RPMI7951 (cell line): Measurements from ENCODE around the gene CORO2B. TPM values are rescaled to one million over a fixed set of nuclear protein-coding genes. Genes with fewer than 3 reads are reported as not detected.
"Not testable (repeated sequence)": the region's sequence is repeated elsewhere in the genome, so short reads cannot be mapped to it uniquely, and the experiment has no call there.

Source experiments
- DNase-seq: peaks from one replicate; pipeline ENCODE4 v3.0.0-alpha.2; 2012; ENCODE audit warnings: low read depth
- total RNA-seq: library from RNA; depleted of rRNA; stranded (reverse); fragments of >200 nt; shearing (Covaris generic); gene quantifications from 2 replicates; pipeline ENCODE4 v1.2.3, GENCODE V29; 2014

CORO2B gene
- total RNA-seq, 1 experiment from 2014 or later, result 5.6 TPM

- peak; percentile 83 for DNase-seq
These were observed 65.5 kb downstream of the CORO2B start for GRCh38 chr15:68644083-68644904.

- DNase-seq, result no peak
These were observed 66.2 kb downstream of the CORO2B start for GRCh38 chr15:68644996-68645395.

DNA sequence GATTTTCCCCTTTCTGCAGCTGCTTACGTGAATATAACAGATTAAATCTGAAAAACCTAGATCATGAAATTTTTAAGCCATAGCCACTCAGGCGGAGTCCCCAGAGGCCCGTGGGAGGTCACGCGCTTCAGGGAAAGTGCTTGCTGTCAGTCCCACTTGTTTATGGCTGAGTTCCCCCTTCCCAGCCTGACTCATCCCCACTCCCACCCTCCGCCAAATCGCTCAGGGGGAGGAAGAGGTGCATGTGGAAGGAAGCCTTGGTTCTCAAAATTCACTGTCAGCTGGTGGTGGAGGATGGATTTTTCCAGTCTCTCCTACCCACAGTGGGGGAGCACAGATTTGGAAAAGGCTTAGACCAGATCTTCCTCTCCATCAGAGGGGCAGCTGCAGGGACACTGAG, 67.4 kb downstream of the CORO2B start:
- peak; percentile 33 for DNase-seq

DNA sequence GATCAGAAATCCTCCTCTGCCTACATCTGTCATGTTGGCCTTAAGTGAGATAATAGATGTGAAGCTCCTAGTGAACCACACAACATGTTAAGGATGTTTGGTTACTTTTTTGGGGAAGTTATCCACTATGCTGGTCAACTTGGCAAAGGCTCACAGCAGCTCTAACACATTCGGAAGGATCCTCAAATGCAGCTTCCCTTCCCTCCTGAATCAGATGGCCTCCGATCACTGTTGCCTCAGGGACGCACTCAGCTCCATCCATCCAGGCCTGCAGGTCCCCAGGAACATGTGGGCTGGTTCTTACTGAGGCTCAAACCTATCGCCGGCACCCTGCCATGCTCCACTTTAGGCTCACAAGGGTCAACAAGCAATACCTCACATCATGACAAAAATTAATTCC, 67.9 kb downstream of the CORO2B start:
- no peak for DNase-seq

- not testable (repeated sequence) for DNase-seq
These were observed 68.6 kb downstream of the CORO2B start for GRCh38 chr15:68647361-68647760.

- no peak for DNase-seq
These were observed 72.3 kb downstream of the CORO2B start for GRCh38 chr15:68650901-68651709.

GRCh38 chr15:68651916-68652525, 73.2 kb downstream of the CORO2B start:
- peak; percentile 44 for DNase-seq

GRCh38 chr15:68653031-68653635, 74.3 kb downstream of the CORO2B start:
- DNase-seq, result no peak

DNA sequence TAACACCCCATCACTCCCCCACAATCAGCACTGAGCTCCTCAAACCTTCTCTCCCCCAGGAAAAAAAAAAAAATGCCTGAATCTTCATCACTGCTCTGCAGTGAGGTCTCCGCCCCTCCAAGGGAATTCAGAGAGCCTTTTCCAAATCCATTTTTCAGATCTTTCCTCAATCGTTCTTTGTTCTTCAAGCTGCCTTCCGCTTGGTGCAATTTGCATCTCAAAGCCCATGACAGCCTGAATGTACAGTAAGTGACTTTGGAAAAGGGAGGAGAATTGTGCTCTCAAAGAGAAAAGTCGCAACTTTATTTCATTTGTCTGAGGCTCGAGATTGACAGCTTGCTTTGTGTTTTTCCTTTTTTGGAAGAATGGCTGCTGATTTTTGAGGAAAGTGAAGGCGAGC, 75.0 kb downstream of the CORO2B start:
- DNase-seq, result no peak

DNA sequence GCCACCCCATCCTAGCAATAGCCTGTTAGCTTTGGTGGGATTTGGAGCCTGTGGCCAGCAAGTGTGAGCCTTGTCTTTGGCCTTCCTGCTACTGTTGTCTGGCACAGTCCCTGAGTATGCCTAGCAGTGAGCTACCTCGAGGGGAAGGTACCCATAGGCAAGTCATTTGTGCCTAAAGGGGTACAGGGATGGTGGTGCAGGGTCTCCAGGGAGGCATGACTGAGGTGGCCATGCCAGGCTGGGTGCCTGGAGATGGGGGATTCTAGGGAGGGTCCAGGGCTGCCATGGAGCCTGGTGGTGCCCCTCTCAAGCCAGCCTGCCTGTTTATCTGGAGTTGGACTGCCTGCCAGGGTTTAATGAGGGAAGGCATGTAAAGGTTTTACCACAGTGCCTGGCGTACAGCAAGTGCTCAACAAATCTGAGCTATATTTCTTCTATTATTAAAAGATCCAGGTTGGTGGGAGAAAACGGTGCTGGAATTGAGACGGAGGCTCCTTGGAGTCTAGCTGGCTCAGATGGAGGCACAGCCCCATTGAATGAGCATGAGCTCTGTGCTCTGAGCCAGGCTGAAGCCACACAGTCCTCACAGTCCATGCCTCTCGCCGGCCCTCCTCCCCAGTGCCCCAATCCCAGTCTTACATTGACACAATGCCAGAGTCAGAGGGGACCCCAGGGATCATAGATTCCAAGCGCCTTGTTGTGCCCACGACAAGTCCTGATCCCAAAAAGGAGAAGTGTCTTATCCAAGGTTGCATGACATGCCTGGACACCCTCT, 76.2 kb downstream of the CORO2B start:
- no peak for DNase-seq

GRCh38 chr15:68655686-68656437, 77.1 kb downstream of the CORO2B start:
- no peak for DNase-seq

- no peak for DNase-seq
These were observed 77.6 kb downstream of the CORO2B start for GRCh38 chr15:68656438-68656739.

- peak; percentile 41 for DNase-seq
These were observed 79.4 kb downstream of the CORO2B start for GRCh38 chr15:68658151-68658550.

DNA sequence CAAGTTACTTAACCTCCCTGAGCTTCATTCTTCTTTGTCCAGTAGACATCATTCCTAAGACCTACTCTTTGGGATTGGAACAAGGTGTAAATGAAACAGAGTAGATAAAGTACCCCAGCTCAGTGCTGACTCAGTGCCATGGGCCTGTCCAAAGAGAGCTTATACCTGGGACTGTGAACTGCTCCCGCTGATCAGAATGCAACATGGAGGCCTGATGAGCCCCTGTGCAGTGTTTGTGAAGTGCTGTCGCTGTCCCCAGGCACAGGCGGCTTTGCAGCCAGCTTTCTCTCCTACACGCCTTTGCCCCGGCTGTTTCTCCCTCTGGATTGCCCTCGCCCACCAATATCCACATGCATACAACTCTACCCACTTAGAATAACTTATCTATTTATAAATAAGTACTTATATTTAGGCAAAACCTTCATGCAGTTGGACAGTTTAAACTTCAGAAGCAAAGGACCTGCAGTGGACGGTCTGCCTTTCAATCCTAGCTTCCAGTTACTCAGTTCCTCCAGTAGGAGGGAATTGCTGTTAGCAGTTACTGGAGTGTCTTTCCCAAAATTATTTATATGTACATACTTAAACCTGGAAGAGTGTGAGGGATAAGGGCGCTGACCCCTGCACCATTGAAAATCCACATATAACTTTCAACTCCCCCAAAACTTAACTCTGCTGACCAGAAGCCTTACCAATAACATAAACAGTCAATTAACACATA, 80.0 kb downstream of the CORO2B start:
- no peak for DNase-seq

DNA sequence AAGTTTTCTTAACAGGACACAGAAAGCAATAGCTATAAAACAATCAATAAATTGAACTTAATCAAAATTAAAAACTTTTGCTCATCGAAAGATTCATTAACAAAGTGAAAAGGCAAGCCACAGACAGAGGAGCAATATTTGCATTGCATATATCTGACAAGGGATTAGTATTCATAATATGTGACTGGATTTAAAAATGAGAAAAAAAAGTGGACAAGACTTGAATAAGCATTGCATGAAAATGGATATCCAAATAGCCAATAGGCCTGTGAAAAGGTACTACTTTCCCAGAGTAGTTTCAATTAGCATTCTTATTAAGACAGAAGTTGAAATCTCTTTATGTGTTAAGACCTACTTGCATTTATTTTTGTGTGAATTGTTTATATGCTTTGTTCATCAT, 84.7 kb downstream of the CORO2B start:
- no peak for DNase-seq

DNA sequence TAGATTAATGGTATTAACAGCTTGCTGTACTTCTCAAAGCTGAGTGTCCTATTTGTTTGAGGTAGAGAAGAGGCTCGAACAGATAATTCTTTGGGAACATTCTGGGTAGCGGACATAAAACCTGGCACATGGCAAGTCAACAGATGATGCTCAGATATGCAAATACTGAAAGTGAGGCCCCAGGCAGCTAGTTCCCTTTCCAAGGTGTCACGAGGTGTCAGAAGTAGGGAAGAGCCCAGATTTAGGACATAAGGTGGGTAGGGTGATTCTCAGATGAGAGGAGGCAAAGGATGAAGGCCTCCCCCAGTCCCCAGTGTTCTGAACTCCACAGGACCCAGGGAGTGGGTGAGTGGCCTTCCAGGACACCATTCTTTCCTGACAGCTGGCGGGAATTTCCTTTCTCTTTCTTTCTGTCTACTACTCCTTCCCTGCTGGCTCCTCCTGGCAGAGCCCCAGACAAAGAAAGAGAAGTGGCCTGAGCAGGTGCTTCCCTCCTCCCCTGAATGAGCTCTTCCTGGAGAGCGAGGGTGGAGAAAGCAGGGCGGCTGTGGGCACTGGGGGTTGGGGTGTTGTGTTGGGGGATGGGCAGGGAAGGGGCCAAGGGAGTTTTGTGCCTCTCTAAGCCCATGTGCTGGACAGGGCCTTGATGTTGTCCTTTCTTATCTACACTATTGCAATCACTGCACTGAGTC, 87.5 kb downstream of the CORO2B start:
- no peak for DNase-seq

DNA sequence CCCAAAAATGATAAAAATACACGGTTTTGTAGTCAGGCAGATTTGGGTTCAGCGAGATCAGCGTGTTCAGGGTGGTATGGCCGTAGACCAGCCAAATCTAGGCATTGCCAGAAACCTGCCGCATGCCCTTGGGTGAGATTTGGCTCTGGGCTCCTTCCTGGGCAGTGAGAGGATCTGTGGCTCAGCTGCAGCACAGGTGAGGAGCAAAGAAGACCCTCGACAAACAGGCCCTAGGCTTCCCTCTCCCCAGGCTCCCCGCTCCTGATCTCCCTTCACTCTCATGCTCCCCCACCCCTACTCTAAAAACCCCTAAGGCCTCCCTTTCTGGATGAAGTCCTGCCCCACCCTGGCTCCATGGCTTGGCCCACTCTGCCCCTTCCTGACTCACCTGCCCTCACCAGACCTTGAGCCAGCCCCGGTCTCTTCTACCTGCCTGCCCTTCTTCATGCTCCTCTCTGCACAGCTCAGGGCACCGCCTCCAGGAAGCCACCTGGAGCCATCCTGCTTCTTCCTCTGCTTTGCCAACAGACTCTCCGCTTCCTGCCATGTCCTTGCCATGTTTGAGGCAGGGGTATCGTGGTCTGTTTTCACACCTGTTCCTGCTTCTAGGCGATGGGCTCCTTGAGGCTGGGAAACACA, 88.1 kb downstream of the CORO2B start:
- DNase-seq, result no peak

DNA sequence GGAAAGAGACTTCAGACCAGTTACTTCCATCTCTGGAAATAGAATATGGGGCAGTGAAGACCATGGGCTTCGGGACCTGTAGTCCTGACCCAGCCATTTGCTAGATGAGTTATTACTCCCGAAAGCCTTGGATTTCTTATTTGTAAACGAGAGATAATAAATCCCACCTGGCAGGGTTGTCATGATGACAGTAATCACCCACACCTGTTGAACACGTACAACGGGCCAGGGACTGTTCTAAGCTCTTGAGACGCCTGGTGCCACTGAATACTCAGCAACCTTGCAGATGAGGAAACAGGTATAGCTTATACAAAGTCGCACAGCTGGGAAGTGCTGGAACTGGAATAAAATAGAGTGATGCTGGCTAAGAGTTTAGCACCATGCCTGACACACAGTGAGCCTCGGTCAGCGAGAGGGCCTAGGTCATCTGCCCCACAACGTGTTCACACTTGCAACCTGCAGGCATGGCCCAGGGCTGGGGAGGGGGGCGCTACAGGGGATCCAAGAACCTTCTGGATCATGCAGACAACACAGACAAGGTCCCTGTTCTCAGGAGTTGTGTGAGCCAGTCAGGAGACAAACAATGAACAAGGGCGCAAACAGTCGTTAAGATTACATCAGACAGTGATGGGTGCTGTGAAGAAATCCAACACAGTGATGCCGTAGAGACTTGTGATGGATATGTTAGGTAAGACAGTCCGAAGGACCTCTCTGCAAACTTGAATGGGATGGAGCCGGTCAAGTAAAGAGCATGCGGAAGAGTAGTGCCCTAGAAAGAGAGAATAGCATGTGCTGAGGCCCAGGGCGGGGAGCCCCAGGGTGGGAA, 89.2 kb downstream of the CORO2B start:
- DNase-seq, result no peak
